A549 (cell line): ENCODE measurements around the gene RPTOR. TPM values are rescaled to one million over a fixed set of nuclear protein-coding genes. Genes with fewer than 3 reads are reported as not detected.

Experiments
- ATAC-seq, 2 experiments: fragments of 200-7000 bp in 1 of 2; fragments of >200 bp in 1 of 2; cut with Nextera tagmentation in 1 of 2; cut with Tn5 transposase in 1 of 2; 3 replicates each; pipeline versions ENCODE4 v1.8.0 to v1.9.1; 2018 to 2020; ENCODE audit warnings: mild to moderate bottlenecking in 1 of 2, moderate library complexity in 1 of 2
- CTCF ChIA-PET: fragments of 300-600 bp; sonication (Branson Sonifier 250); formaldehyde crosslinking; extraction: SDS; loops from one replicate; lab custom pipeline; 2021; ENCODE audit warnings: antibody characterized with exemption, inconsistent platforms; lab: Yijun Ruan, JAX
- POLR2A ChIA-PET: fragments of 350-600 bp; formaldehyde crosslinking; extraction: SDS; loops from one replicate; lab custom pipeline; 2021; ENCODE audit warnings: antibody characterized with exemption, inconsistent platforms; lab: Yijun Ruan, JAX
- DNase-seq, 2 experiments: peaks; one replicate each; pipeline versions ENCODE4 v3.0.0 to v3.0.0-alpha.2; 2011 to 2016; ENCODE audit warnings: low read depth in 1 of 2, low spot score in 1 of 2
- FAIRE-seq: peaks from 2 replicates; lab custom pipeline; 2011; peaks lifted over from hg19 to GRCh38; lab: Jason Lieb, UNC
- H3K27ac ChIP-seq, 2 experiments: fragments of >200 bp; sonication (Bioruptor Twin); formaldehyde crosslinking; 3 replicates each; pipeline ENCODE4 v1.5.1; 2016 to 2017
- H3K4me1 ChIP-seq: fragments of >200 bp; sonication (Bioruptor Twin); formaldehyde crosslinking; 3 replicates; pipeline ENCODE4 v1.6.1; 2016
- H3K4me2 ChIP-seq: fragments of >200 bp; sonication (Bioruptor Twin); formaldehyde crosslinking; 3 replicates; pipeline ENCODE4 v1.6.1; 2016
- H3K4me3 ChIP-seq: fragments of >200 bp; sonication (Bioruptor Twin); formaldehyde crosslinking; 3 replicates; pipeline ENCODE4 v1.5.1; 2016
- H3K9me3 ChIP-seq: fragments of >200 bp; sonication (Bioruptor Twin); formaldehyde crosslinking; 3 replicates; pipeline ENCODE4 v1.6.1; 2016
- BCL3 ChIP-seq: fragments of >200 bp; sonication (Bioruptor Twin); formaldehyde crosslinking; IDR thresholded peaks from 3 replicates; pipeline ENCODE4 v1.6.1; 2016
- CBX8 ChIP-seq: fragments of 200-600 bp; sonication (generic); IDR thresholded peaks from 2 replicates; pipeline ENCODE4 v1.6.1; 2016
- EHF ChIP-seq: fragments of 250-450 bp; sonication (Bioruptor Pico); IDR thresholded peaks from 2 replicates; pipeline ENCODE4 v1.5.0; 2020; ENCODE audit warnings: mild to moderate bottlenecking
- FOXS1 ChIP-seq: fragments of 250-450 bp; sonication (Bioruptor Pico); IDR thresholded peaks from 2 replicates; pipeline ENCODE4 v1.5.0; 2020; ENCODE audit warnings: mild to moderate bottlenecking, moderate library complexity
- HEYL ChIP-seq: fragments of 250-450 bp; sonication (Bioruptor Pico); IDR thresholded peaks from 2 replicates; pipeline ENCODE4 v1.8.0; 2021; ENCODE audit warnings: mild to moderate bottlenecking, moderate library complexity
- HOXA7 ChIP-seq: fragments of 250-450 bp; sonication (Bioruptor Pico); IDR thresholded peaks from 2 replicates; pipeline ENCODE4 v1.5.0; 2020; ENCODE audit warnings: mild to moderate bottlenecking, moderate library complexity
- HOXB13 ChIP-seq: fragments of 250-450 bp; sonication (Bioruptor Pico); IDR thresholded peaks from 2 replicates; pipeline ENCODE4 v1.5.0; 2020; ENCODE audit warnings: low read depth, mild to moderate bottlenecking, moderate library complexity
- HOXB5 ChIP-seq: fragments of 250-450 bp; sonication (Bioruptor Pico); IDR thresholded peaks from 2 replicates; pipeline ENCODE4 v1.5.0; 2020; ENCODE audit warnings: mild to moderate bottlenecking, moderate library complexity
- MYC ChIP-seq: IDR thresholded peaks from 2 replicates; pipeline ENCODE4 v1.6.1; 2012; ENCODE audit warnings: mild to moderate bottlenecking, inconsistent platforms, low read length, improper control_type of control experiment, borderline replicate concordance
- NR3C1 ChIP-seq: fragments of >200 bp; sonication (Bioruptor Twin); formaldehyde crosslinking; IDR thresholded peaks from 3 replicates; pipeline ENCODE4 v1.6.1; 2017
- PHF8 ChIP-seq: fragments of 200-600 bp; sonication (generic); IDR thresholded peaks from 2 replicates; pipeline ENCODE4 v1.6.1; 2016; ENCODE audit warnings: low read depth, mild to moderate bottlenecking, antibody characterized with exemption, moderate library complexity, borderline replicate concordance
- POLR2A ChIP-seq: IDR thresholded peaks from 2 replicates; pipeline ENCODE4 v1.6.1; 2012; ENCODE audit warnings: mild to moderate bottlenecking, low read length
- POLR2AphosphoS2 ChIP-seq: conservative IDR thresholded peaks from 2 replicates; pipeline ENCODE4 v1.6.1; 2012; ENCODE audit warnings: low read length, improper control_type of control experiment, inconsistent platforms
- RAD21 ChIP-seq, 2 experiments: fragments of >200 bp in 1 of 2; sonication (Bioruptor Twin) in 1 of 2; formaldehyde crosslinking in 1 of 2; IDR thresholded peaks in 1 of 2; conservative IDR thresholded peaks in 1 of 2; 2 replicates in 1 of 2; 3 replicates in 1 of 2; pipeline ENCODE4 v1.6.1; 2012 to 2018; ENCODE audit warnings: inconsistent platforms in 1 of 2
- TFCP2L1 ChIP-seq: fragments of 250-450 bp; sonication (Bioruptor Pico); IDR thresholded peaks from 2 replicates; pipeline ENCODE4 v1.5.0; 2021; ENCODE audit warnings: mild to moderate bottlenecking
- ZFP36 ChIP-seq: fragments of 450-650 bp; IDR thresholded peaks from 2 replicates; pipeline ENCODE4 v1.6.1; 2014; ENCODE audit warnings: borderline replicate concordance; ENCODE audit not compliant: partially characterized antibody
- ZSCAN20 ChIP-seq: fragments of 250-450 bp; sonication (Bioruptor Pico); IDR thresholded peaks from 2 replicates; pipeline ENCODE4 v1.8.0; 2022; ENCODE audit warnings: mild to moderate bottlenecking, moderate library complexity
- WGBS: methylation state at CpG from one replicate; pipeline ENCODE4 v1.1.6; 2017; ENCODE audit errors: missing lambda C conversion rate; 5-methylcytosine and 5-hydroxymethylcytosine counted together
- polyA plus RNA-seq, 4 experiments: library from polyadenylated mRNA; depleted of rRNA in 3 of 4; stranded (reverse); fragments of >200 nt; fragmentation: RNase III in 1 of 4; extraction: RNeasy Plus Mini Kit Qiagen cat#74134 plus additional on column Dnase treatment in 1 of 4; gene quantifications; 2 replicates in 3 of 4; 3 replicates in 1 of 4; pipeline ENCODE4 v1.2.3, GENCODE V29; 2011 to 2017
- TF ChIP-seq, protein P1 (sequence below): fragments of 250-450 bp; sonication (Bioruptor Pico); IDR thresholded peaks from 2 replicates; pipeline ENCODE4 v1.5.0; 2020; ENCODE audit warnings: low read depth, mild to moderate bottlenecking, moderate library complexity
- TF ChIP-seq, protein P2 (sequence below): IDR thresholded peaks from 2 replicates; pipeline ENCODE4 v1.6.1; 2012

RPTOR gene
- polyA plus RNA-seq, 2 of the 4 experiments (the other 2 are of a cell fraction) = 10.8 to 27.1 TPM

DNA sequence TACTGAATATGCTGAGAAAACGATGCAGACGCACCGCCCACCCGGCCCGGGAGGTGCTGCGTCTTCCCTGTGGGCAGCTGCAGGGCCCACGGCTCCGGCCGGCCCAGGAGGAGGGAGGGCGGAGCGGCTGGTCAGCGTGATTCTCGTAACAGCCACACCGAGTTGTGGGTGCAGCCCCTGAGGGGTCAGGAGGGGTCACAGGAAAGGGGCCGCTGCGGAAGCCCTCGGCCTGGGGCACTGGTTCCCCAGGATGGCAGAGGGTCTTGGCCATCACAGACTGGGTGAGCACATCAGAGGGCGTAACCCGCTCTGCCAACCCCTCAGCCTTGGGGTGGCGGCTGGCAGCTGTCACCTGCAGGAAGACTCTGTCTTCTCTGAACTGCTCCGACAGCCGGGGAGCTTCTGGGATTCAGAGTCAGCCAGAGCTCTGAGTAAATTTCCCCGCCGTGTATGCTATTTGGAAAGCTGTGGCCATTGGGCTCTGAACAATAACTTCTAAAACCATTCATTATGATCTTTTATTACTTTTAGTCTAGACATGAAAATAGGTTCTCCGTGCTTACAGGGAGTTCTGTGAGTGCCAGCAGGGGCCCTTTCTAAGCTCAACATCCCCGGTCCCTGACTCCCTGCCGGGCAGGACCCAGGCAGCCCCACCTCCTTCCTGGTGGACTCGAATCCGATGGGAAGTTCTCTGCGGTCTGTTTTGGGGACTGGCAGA, 359.6 kb downstream of the RPTOR start:
- Histone ChIP-seq H3K4me3 (no peak overlapping the region), H3K9me3 (no peaks in the 10 kb centered on the region), H3K27ac (no peak overlapping the region), H3K4me2 (no peak overlapping the region), H3K4me1 (no peaks in the 10 kb centered on the region)
- no peak for FAIRE-seq
- ATAC-seq = no peak
- no peak for DNase-seq
- WGBS = 91% methylated on average over 30 of the region's 30 CpGs
- POLR2A ChIA-PET = no interaction called here
- no peak for TF ChIP-seq HEYL (CRISPR knock-in tag)
- TF ChIP-seq, protein P1, sequence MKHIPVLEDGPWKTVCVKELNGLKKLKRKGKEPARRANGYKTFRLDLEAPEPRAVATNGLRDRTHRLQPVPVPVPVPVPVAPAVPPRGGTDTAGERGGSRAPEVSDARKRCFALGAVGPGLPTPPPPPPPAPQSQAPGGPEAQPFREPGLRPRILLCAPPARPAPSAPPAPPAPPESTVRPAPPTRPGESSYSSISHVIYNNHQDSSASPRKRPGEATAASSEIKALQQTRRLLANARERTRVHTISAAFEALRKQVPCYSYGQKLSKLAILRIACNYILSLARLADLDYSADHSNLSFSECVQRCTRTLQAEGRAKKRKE = no peak
- TF ChIP-seq, all 56 proteins: peak for 0
- CTCF ChIA-PET = interaction anchor here (1.0 kb wide), 1 partner anchor 20 kb away, joined by 3 read pairs; no protein-coding TSS in a partner anchor

- WGBS = 94% methylated on average over 22 of the region's 22 CpGs
- H3K4me3 ChIP-seq = no peak overlapping the region
- no peak for ATAC-seq
- DNase-seq = no peak
- POLR2A ChIA-PET = no interaction called here
- no peak overlapping the region for H3K4me2 ChIP-seq
- no peak overlapping the region for H3K27ac ChIP-seq
- no peak for TF ChIP-seq TFCP2L1 (CRISPR knock-in tag)
- TF ChIP-seq ZFP36 = no peak
- TF ChIP-seq HOXA7 = no peak
- no peak for TF ChIP-seq HEYL (CRISPR knock-in tag)
- TF ChIP-seq FOXS1 (CRISPR knock-in tag) = no peak
- no peak for TF ChIP-seq CBX8
- no peak for TF ChIP-seq PHF8
- TF ChIP-seq BCL3 = no peak
- TF ChIP-seq, protein P2, sequence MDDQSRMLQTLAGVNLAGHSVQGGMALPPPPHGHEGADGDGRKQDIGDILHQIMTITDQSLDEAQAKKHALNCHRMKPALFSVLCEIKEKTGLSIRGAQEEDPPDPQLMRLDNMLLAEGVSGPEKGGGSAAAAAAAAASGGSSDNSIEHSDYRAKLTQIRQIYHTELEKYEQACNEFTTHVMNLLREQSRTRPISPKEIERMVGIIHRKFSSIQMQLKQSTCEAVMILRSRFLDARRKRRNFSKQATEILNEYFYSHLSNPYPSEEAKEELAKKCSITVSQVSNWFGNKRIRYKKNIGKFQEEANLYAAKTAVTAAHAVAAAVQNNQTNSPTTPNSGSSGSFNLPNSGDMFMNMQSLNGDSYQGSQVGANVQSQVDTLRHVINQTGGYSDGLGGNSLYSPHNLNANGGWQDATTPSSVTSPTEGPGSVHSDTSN = no peak
- no peak for TF ChIP-seq POLR2A
- no peak for TF ChIP-seq HOXB13 (CRISPR knock-in tag)
- TF ChIP-seq NR3C1 = no peak
- no peak for TF ChIP-seq POLR2AphosphoS2
- no peak for TF ChIP-seq EHF (CRISPR knock-in tag)
- TF ChIP-seq ZSCAN20 (CRISPR knock-in tag) = no peak
- no peak for TF ChIP-seq RAD21 (conservative IDR thresholded peaks at IDR 0.05 in 1 of 2, IDR thresholded peaks at IDR 0.05 in 1 of 2)
- TF ChIP-seq MYC = no peak
- no peak for TF ChIP-seq HOXB5 (CRISPR knock-in tag)
- CTCF ChIA-PET = interaction anchor here (0.9 to 1.2 kb wide), 2 partner anchors 76 to 470 kb away, joined by 3 read pairs; no protein-coding TSS in a partner anchor
- H3K4me1 ChIP-seq = no peaks in the 10 kb centered on the region
- FAIRE-seq = no peak
- H3K9me3 ChIP-seq = no peaks in the 10 kb centered on the region
These were observed 361.1 kb downstream of the RPTOR start for GRCh38 chr17:80905586-80906230.
